Liver (tissue), 9 donors: ENCODE measurements around the gene BEX2. TPM values are rescaled to one million over a fixed set of nuclear protein-coding genes. Genes with fewer than 3 reads are reported as not detected.

Experiments
- DNase-seq: peaks from one replicate; pipeline ENCODE4 v3.0.0-alpha.2; 2017; ENCODE audit warnings: low spot score
- H3K27ac ChIP-seq, 2 donors: one replicate each; pipeline ENCODE4 v1.7.0; 2013; ENCODE audit warnings: inconsistent platforms in 2 of 2, low read length in 2 of 2, control low read depth in 1 of 2, low read depth in 1 of 2, mild to moderate bottlenecking in 1 of 2
- H3K27me3 ChIP-seq, 4 donors: one replicate each; pipeline versions ENCODE4 v1.6.1 to v1.7.0; 2013; ENCODE audit warnings: low read length in 3 of 4, inconsistent platforms in 1 of 4, mild to moderate bottlenecking in 1 of 4, moderate library complexity in 1 of 4; ENCODE audit not compliant: control insufficient read depth in 4 of 4, insufficient read depth in 4 of 4
- H3K36me3 ChIP-seq, 4 donors: one replicate each; pipeline versions ENCODE4 v1.6.1 to v1.7.0; 2013; ENCODE audit warnings: low read length in 3 of 4, mild to moderate bottlenecking in 3 of 4, low read depth in 1 of 4, moderate library complexity in 1 of 4; ENCODE audit not compliant: control insufficient read depth in 4 of 4, insufficient read depth in 3 of 4
- H3K4me1 ChIP-seq, 4 donors: one replicate each; pipeline versions ENCODE4 v1.6.1 to v1.7.0; 2013; ENCODE audit warnings: low read length in 3 of 4, mild to moderate bottlenecking in 3 of 4, moderate library complexity in 1 of 4; ENCODE audit not compliant: control insufficient read depth in 4 of 4, insufficient read depth in 4 of 4
- H3K4me3 ChIP-seq, 3 donors: one replicate each; pipeline versions ENCODE4 v1.6.1 to v1.7.0; 2013; ENCODE audit warnings: low read length in 3 of 3, control low read depth in 1 of 3, low read depth in 1 of 3, mild to moderate bottlenecking in 1 of 3
- H3K9ac ChIP-seq, 2 donors: one replicate each; pipeline ENCODE4 v1.7.0; 2013; ENCODE audit warnings: low read length in 2 of 2, mild to moderate bottlenecking in 2 of 2, moderate library complexity in 2 of 2, control low read depth in 1 of 2, low read depth in 1 of 2
- H3K9me3 ChIP-seq, 4 donors: one replicate each; pipeline versions ENCODE4 v1.6.1 to v1.7.0; 2013; ENCODE audit warnings: low read length in 3 of 4; ENCODE audit not compliant: control insufficient read depth in 4 of 4
- EGR1 ChIP-seq, 2 donors: IDR thresholded peaks; 2 replicates each; pipeline ENCODE4 v1.6.1; 2016 to 2018; ENCODE audit warnings: antibody characterized with exemption in 2 of 2, low read depth in 2 of 2
- FOXA1 ChIP-seq: IDR thresholded peaks from 2 replicates; pipeline ENCODE4 v1.6.1; 2016; ENCODE audit warnings: antibody characterized with exemption
- FOXA2 ChIP-seq: IDR thresholded peaks from 2 replicates; pipeline ENCODE4 v1.6.1; 2016; ENCODE audit warnings: antibody characterized with exemption
- GABPA ChIP-seq, 2 donors: IDR thresholded peaks in 1 of 2; conservative IDR thresholded peaks in 1 of 2; 2 replicates each; pipeline ENCODE4 v1.6.1; 2016; ENCODE audit warnings: antibody characterized with exemption in 2 of 2, mild to moderate bottlenecking in 1 of 2, moderate library complexity in 1 of 2
- HNF4A ChIP-seq, 2 donors: conservative IDR thresholded peaks; 2 replicates each; pipeline ENCODE4 v1.6.1; 2016; ENCODE audit warnings: antibody characterized with exemption in 2 of 2, mild to moderate bottlenecking in 2 of 2
- HNF4G ChIP-seq: IDR thresholded peaks from 2 replicates; pipeline ENCODE4 v1.6.1; 2016; ENCODE audit warnings: antibody characterized with exemption
- JUND ChIP-seq, 2 donors: IDR thresholded peaks; 2 replicates each; pipeline ENCODE4 v1.6.1; 2016; ENCODE audit warnings: antibody characterized with exemption in 2 of 2
- NR2F2 ChIP-seq: IDR thresholded peaks from 2 replicates; pipeline ENCODE4 v1.6.1; 2016; ENCODE audit warnings: antibody characterized with exemption
- RAD21 ChIP-seq, 2 donors: IDR thresholded peaks; 2 replicates each; pipeline ENCODE4 v1.6.1; 2016; ENCODE audit warnings: antibody characterized with exemption in 2 of 2, mild to moderate bottlenecking in 2 of 2
- RXRA ChIP-seq, 2 donors: IDR thresholded peaks; 2 replicates each; pipeline ENCODE4 v1.6.1; 2017 to 2018; ENCODE audit warnings: antibody characterized with exemption in 2 of 2, mild to moderate bottlenecking in 1 of 2
- SP1 ChIP-seq: IDR thresholded peaks from 2 replicates; pipeline ENCODE4 v1.6.1; 2018; ENCODE audit warnings: antibody characterized with exemption, mild to moderate bottlenecking
- TAF1 ChIP-seq: conservative IDR thresholded peaks from 2 replicates; pipeline ENCODE4 v1.6.1; 2016; ENCODE audit warnings: antibody characterized with exemption, mild to moderate bottlenecking
- WGBS: extraction: QIAGEN DNeasy Blood & Tissue Kit; methylation state at CpG from one replicate; pipeline ENCODE4 v1.1.7; 2013; 5-methylcytosine and 5-hydroxymethylcytosine counted together
- polyA plus RNA-seq, 2 donors: library from polyadenylated mRNA; stranded (reverse) in 1 of 2; unstranded in 1 of 2; fragments of 200-250 nt in 1 of 2; fragments of >200 nt in 1 of 2; fragmentation: Nextera tagmentation in 1 of 2; extraction: Ambion mirVana in 1 of 2; gene quantifications; one replicate each; pipeline versions ENCODE4 v1.2.1 to v1.2.3, GENCODE V29; 2013 to 2015
- total RNA-seq, 2 donors: library from RNA; depleted of rRNA; stranded (reverse); fragments of >200 nt; gene quantifications; one replicate each; pipeline ENCODE4 v1.2.3, GENCODE V29; 2014
- TF ChIP-seq, protein P1 (sequence below): IDR thresholded peaks from 2 replicates; pipeline ENCODE4 v1.6.1; 2016; ENCODE audit warnings: antibody characterized with exemption
- TF ChIP-seq, protein P2 (sequence below): IDR thresholded peaks from 2 replicates; pipeline ENCODE4 v1.6.1; 2016; ENCODE audit warnings: antibody characterized with exemption, mild to moderate bottlenecking
- TF ChIP-seq, protein P3 (sequence below): IDR thresholded peaks from 2 replicates; pipeline ENCODE4 v1.6.1; 2016; ENCODE audit warnings: antibody characterized with exemption
- donor health status: healthy.
- donor health status: healthy.
- donor health status: healthy.
- donor health status: healthy.
- donor health status: healthy.

The BEX2 gene
- total and polyA plus RNA-seq, 4 donors: 0.75 to 21.9 (median 4.0) TPM

DNA sequence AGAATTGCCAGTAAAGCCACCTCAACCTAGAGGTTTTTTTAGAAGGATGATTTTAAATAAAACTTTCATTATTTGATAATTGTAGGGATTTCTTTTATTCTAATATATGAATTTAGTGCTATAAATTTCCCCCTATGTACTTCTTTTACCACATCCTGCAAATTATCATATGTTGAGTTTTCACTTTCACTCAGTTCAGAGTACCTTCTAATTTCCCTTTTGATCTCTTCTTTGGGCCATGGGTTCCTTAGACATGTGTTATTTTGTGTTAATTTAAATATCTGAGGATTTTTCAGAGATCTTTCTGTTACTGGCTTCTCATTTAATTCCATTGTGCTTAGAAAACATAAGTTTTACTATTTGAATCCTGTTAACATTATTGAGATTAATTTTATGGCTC is 6.1 kb downstream of the BEX2 start:
- H3K27me3 ChIP-seq: no peaks in the 10 kb centered on the region
- no peaks in the 10 kb centered on the region for H3K36me3 ChIP-seq
- no peaks in the 10 kb centered on the region for H3K9me3 ChIP-seq
- H3K27ac ChIP-seq: no peak overlapping the region
- H3K4me3 ChIP-seq: no peak overlapping the region
- no peak overlapping the region for H3K9ac ChIP-seq
- DNase-seq: no peak
- no peak for TF ChIP-seq NR2F2
- TF ChIP-seq HNF4G: no peak
- TF ChIP-seq, protein P1, sequence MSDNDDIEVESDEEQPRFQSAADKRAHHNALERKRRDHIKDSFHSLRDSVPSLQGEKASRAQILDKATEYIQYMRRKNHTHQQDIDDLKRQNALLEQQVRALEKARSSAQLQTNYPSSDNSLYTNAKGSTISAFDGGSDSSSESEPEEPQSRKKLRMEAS: no peak
- TF ChIP-seq RAD21 (IDR thresholded peaks at IDR 0.05): no peak
- TF ChIP-seq SP1: no peak
- no peak for TF ChIP-seq HNF4A (conservative IDR thresholded peaks at IDR 0.05)
- TF ChIP-seq, protein P2, sequence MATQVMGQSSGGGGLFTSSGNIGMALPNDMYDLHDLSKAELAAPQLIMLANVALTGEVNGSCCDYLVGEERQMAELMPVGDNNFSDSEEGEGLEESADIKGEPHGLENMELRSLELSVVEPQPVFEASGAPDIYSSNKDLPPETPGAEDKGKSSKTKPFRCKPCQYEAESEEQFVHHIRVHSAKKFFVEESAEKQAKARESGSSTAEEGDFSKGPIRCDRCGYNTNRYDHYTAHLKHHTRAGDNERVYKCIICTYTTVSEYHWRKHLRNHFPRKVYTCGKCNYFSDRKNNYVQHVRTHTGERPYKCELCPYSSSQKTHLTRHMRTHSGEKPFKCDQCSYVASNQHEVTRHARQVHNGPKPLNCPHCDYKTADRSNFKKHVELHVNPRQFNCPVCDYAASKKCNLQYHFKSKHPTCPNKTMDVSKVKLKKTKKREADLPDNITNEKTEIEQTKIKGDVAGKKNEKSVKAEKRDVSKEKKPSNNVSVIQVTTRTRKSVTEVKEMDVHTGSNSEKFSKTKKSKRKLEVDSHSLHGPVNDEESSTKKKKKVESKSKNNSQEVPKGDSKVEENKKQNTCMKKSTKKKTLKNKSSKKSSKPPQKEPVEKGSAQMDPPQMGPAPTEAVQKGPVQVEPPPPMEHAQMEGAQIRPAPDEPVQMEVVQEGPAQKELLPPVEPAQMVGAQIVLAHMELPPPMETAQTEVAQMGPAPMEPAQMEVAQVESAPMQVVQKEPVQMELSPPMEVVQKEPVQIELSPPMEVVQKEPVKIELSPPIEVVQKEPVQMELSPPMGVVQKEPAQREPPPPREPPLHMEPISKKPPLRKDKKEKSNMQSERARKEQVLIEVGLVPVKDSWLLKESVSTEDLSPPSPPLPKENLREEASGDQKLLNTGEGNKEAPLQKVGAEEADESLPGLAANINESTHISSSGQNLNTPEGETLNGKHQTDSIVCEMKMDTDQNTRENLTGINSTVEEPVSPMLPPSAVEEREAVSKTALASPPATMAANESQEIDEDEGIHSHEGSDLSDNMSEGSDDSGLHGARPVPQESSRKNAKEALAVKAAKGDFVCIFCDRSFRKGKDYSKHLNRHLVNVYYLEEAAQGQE: no peak
- TF ChIP-seq, protein P3, sequence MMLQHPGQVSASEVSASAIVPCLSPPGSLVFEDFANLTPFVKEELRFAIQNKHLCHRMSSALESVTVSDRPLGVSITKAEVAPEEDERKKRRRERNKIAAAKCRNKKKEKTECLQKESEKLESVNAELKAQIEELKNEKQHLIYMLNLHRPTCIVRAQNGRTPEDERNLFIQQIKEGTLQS: no peak
- TF ChIP-seq GABPA (IDR thresholded peaks at IDR 0.05 in 1 of 2, conservative IDR thresholded peaks at IDR 0.05 in 1 of 2): no peak
- H3K4me1 ChIP-seq: no peaks in the 10 kb centered on the region

DNA sequence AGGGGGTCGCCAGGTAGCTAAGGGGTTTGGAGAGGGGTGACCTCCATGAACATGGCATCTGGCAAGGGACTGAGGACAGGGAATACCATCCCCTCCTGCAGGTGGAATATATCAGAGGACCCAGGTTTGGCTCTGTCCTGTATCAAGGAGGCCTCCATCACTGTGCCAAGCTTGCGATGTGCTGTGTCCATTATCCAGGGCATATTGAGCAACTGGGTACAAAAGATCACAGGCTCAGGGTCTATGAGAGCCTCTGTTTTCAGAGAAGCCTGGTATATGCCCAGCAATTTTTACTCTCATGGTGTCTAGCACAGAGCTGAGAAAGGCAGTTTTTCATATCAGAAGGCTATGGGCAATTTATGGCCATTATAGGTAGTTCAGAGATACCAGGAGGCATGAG is 17.7 kb downstream of the BEX2 start:
- Histone ChIP-seq H3K4me1 (no peaks in the 10 kb centered on the region), H3K9me3 (peaks cover 0 to 10% (median 2%) of the 10 kb centered on the region in 4 donors), H3K36me3 (no peaks in the 10 kb centered on the region), H3K27me3 (peaks cover 0 to 10% (median 0%) of the 10 kb centered on the region in 4 donors), H3K4me3 (no peak overlapping the region), H3K27ac (no peak overlapping the region), H3K9ac (no peak overlapping the region)
- WGBS: 74% methylated on average over 2 of the region's 2 CpGs
- TF ChIP-seq FOXA1: no peak
- peak; percentile 17 to 46 for TF ChIP-seq HNF4A (conservative IDR thresholded peaks at IDR 0.05)
- no peak for DNase-seq

GRCh38 chrX:103279624-103280023 is 31.2 kb downstream of the BEX2 start:
- H3K4me1 ChIP-seq: no peaks in the 10 kb centered on the region
- peaks cover 0 to 18% (median 2%) of the 10 kb centered on the region in 4 donors for H3K27me3 ChIP-seq
- peaks cover 0 to 4% (median 0%) of the 10 kb centered on the region in 4 donors for H3K9me3 ChIP-seq
- no peak overlapping the region for H3K9ac ChIP-seq
- no peak for TF ChIP-seq NR2F2
- TF ChIP-seq SP1: no peak
- no peak for TF ChIP-seq RXRA (IDR thresholded peaks at IDR 0.05)
- TF ChIP-seq FOXA1: no peak
- TF ChIP-seq JUND (IDR thresholded peaks at IDR 0.05): no peak
- TF ChIP-seq GABPA (IDR thresholded peaks at IDR 0.05 in 1 of 2, conservative IDR thresholded peaks at IDR 0.05 in 1 of 2): no peak
- no peak for TF ChIP-seq RAD21 (IDR thresholded peaks at IDR 0.05)
- TF ChIP-seq FOXA2: no peak
- no peak for TF ChIP-seq TAF1
- TF ChIP-seq, protein P3: no peak
- TF ChIP-seq HNF4G: no peak
- no peak for TF ChIP-seq EGR1 (IDR thresholded peaks at IDR 0.05; ENCODE audit: low read depth in 2 of 2)
- DNase-seq: no peak
- H3K36me3 ChIP-seq: no peaks in the 10 kb centered on the region
- WGBS: 87% methylated on average over 1 of the region's 1 CpG
- no peak overlapping the region for H3K4me3 ChIP-seq
- H3K27ac ChIP-seq: no peak overlapping the region
